ENCODE data around the gene ITGA1.

DNA sequence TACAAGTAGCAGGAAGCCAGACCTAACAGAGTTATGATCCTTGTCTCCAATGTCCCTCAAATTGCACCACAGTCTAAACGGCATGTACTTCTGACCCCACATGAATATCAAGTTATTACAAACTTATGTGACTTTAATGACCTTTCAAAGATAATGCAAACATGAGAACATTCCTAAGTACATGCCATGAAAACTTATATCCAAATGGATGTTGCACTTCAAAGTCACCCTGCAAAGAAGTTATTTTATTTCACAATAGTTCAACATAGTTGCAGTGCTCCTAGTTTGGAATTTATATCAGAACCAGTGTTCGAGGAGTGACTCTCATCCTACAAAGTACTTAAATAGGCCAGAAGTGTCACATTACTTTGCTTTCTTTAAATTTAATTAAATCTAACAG, 41.2 kb upstream of the ITGA1 start:
- TF ChIP-seq, protein P1, sequence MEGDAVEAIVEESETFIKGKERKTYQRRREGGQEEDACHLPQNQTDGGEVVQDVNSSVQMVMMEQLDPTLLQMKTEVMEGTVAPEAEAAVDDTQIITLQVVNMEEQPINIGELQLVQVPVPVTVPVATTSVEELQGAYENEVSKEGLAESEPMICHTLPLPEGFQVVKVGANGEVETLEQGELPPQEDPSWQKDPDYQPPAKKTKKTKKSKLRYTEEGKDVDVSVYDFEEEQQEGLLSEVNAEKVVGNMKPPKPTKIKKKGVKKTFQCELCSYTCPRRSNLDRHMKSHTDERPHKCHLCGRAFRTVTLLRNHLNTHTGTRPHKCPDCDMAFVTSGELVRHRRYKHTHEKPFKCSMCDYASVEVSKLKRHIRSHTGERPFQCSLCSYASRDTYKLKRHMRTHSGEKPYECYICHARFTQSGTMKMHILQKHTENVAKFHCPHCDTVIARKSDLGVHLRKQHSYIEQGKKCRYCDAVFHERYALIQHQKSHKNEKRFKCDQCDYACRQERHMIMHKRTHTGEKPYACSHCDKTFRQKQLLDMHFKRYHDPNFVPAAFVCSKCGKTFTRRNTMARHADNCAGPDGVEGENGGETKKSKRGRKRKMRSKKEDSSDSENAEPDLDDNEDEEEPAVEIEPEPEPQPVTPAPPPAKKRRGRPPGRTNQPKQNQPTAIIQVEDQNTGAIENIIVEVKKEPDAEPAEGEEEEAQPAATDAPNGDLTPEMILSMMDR (IDR thresholded peaks at IDR 0.05; ENCODE audit: insufficient read depth, low read length) = no peak
- TF ChIP-seq, protein P2, sequence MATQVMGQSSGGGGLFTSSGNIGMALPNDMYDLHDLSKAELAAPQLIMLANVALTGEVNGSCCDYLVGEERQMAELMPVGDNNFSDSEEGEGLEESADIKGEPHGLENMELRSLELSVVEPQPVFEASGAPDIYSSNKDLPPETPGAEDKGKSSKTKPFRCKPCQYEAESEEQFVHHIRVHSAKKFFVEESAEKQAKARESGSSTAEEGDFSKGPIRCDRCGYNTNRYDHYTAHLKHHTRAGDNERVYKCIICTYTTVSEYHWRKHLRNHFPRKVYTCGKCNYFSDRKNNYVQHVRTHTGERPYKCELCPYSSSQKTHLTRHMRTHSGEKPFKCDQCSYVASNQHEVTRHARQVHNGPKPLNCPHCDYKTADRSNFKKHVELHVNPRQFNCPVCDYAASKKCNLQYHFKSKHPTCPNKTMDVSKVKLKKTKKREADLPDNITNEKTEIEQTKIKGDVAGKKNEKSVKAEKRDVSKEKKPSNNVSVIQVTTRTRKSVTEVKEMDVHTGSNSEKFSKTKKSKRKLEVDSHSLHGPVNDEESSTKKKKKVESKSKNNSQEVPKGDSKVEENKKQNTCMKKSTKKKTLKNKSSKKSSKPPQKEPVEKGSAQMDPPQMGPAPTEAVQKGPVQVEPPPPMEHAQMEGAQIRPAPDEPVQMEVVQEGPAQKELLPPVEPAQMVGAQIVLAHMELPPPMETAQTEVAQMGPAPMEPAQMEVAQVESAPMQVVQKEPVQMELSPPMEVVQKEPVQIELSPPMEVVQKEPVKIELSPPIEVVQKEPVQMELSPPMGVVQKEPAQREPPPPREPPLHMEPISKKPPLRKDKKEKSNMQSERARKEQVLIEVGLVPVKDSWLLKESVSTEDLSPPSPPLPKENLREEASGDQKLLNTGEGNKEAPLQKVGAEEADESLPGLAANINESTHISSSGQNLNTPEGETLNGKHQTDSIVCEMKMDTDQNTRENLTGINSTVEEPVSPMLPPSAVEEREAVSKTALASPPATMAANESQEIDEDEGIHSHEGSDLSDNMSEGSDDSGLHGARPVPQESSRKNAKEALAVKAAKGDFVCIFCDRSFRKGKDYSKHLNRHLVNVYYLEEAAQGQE (IDR thresholded peaks at IDR 0.05; ENCODE audit: insufficient replicate concordance, low read depth) = no peak
- no peak for TF ChIP-seq POLR2AphosphoS5 (IDR thresholded peaks at IDR 0.05; ENCODE audit: low read depth)
- TF ChIP-seq GABPA (IDR thresholded peaks at IDR 0.05; ENCODE audit: low read depth) = no peak
